Heart left ventricle (tissue), 13 donors: ENCODE results near the gene RCBTB2.

Experiments
- CTCF ChIP-seq, 12 donors: fragments of 200-600 bp; sonication (generic) in 4 of 12; IDR thresholded peaks; one replicate each; pipeline versions ENCODE4 v1.5.0 to v1.8.0; 2018 to 2022; ENCODE audit warnings: antibody characterized with exemption in 12 of 12, mild to moderate bottlenecking in 5 of 12
- POLR2A ChIP-seq, 2 donors: fragments of 450-650 bp; IDR thresholded peaks; one replicate each; pipeline ENCODE4 v1.6.1; 2017; ENCODE audit warnings: antibody characterized with exemption in 2 of 2, mild to moderate bottlenecking in 2 of 2, moderate library complexity in 2 of 2
- donor health status: ischemic (EF 13 %, LVEDD 7.1; RV severe dilation, severe dysfunction).
- donor health status: DM: no; HTN: yes; CAD: no.
- donor health status: DM: no; HTN: no; CAD: no.
- donor health status: ischemic (EF 25% LVEDD 6.9; RV normal size, moderate dysfunction).
- donor health status: ischemic (EF 25% LVEDD 5.7; RV mildly dilated, moderate dysfunction).
- donor health status: ischemic (EF 35%, LVEDD 5.7; RV mildly dilated, moderate dysfunction).
- donor health status: nonischemic (EF 11% LVEDD 7.7; RV severe dilation, severe dysfunction).
- donor health status: DM: yes; HTN: yes; CAD: no.
- donor health status: PGD.
- donor health status: ischemic (EF 29% LVEDD 5.4; RV normal size, mild dysfunction).
- donor health status: nonischemic (EF 23%, LVEDD 6.1; RV moderate dilation, normal function).

GRCh38 chr13:48545608-48546007, 12.7 kb upstream of the RCBTB2 start:
- TF ChIP-seq CTCF (IDR thresholded peaks at IDR 0.05), result no peak
- TF ChIP-seq POLR2A (IDR thresholded peaks at IDR 0.05), result no peak
